HCT116 (cell line): ENCODE results near the gene RBM20. TPM values are rescaled to one million over a fixed set of nuclear protein-coding genes. Genes with fewer than 3 reads are reported as not detected.

ENCODE experiments used
- ATAC-seq: fragments of 200-7000 bp; cut with Tn5 transposase; 2 replicates; pipeline ENCODE4 v1.9.1; 2020; ENCODE audit warnings: mild to moderate bottlenecking, moderate library complexity
- BruUV-seq: library from RNA; stranded (reverse); fragments of 400-500 nt; replicated peaks from 2 replicates; lab custom pipeline; 2021; lab: Mats Ljungman, UMichigan
- CTCF ChIA-PET: fragments of 300-600 bp; sonication (Branson Sonifier 250); formaldehyde crosslinking; loops from one replicate; lab custom pipeline; 2021; ENCODE audit warnings: antibody characterized with exemption; lab: Charles Lee
- POLR2A ChIA-PET: fragments of 300-600, 350-600 bp; sonication (Branson Sonifier 250); formaldehyde crosslinking; loops from one replicate; lab custom pipeline; 2021; ENCODE audit warnings: antibody characterized with exemption; lab: Charles Lee
- RAD21 ChIA-PET, 2 experiments: fragments of 300-600 bp; sonication (Branson Sonifier 250); formaldehyde crosslinking; loops; one replicate each; lab custom pipeline; 2023; ENCODE audit warnings: low total read pairs in 2 of 2; ENCODE audit not compliant: uncharacterized antibody in 2 of 2, unreplicated experiment in 2 of 2, low non-redundant PET in 1 of 2; lab: Charles Lee
- DNase-seq: peaks from one replicate; pipeline ENCODE4 v3.0.0-alpha.2; 2010; ENCODE audit warnings: low read depth, low spot score
- H2AFZ ChIP-seq: fragments of 200-600 bp; shearing (Covaris generic), sonication (generic); 2 replicates; pipeline ENCODE4 v1.6.1; 2017; ENCODE audit warnings: low read depth, mixed run types, mixed read lengths, antibody characterized with exemption, low read length; ENCODE audit not compliant: poor library complexity, severe bottlenecking
- H3K27ac ChIP-seq: 2 replicates; pipeline ENCODE4 v1.5.1; 2012; ENCODE audit warnings: low read depth, low read length
- H3K27me3 ChIP-seq: fragments of 200-600 bp; sonication (generic); 2 replicates; pipeline ENCODE4 v1.6.1; 2016; ENCODE audit warnings: mixed run types, low read length, mixed read lengths; ENCODE audit not compliant: insufficient read depth
- H3K36me3 ChIP-seq, 2 experiments: fragments of 200-500 bp in 1 of 2; fragments of 200-600 bp in 1 of 2; sonication (Bioruptor generic) in 1 of 2; sonication (generic) in 1 of 2; 2 replicates each; pipeline versions ENCODE4 v1.5.1 to v1.6.1; 2014 to 2016; ENCODE audit warnings: low read length in 2 of 2, inconsistent platforms in 1 of 2, mixed read lengths in 1 of 2, mixed run types in 1 of 2; ENCODE audit not compliant: insufficient read depth in 2 of 2, control insufficient read depth in 1 of 2
- H3K4me1 ChIP-seq, 2 experiments: fragments of 200-600 bp in 1 of 2; sonication (generic) in 1 of 2; 2 replicates each; pipeline versions ENCODE4 v1.5.1 to v1.6.1; 2012 to 2017; ENCODE audit warnings: low read length in 2 of 2, inconsistent platforms in 1 of 2, mild to moderate bottlenecking in 1 of 2, mixed read lengths in 1 of 2, mixed run types in 1 of 2, moderate library complexity in 1 of 2; ENCODE audit not compliant: insufficient read depth in 2 of 2, control insufficient read depth in 1 of 2
- H3K4me2 ChIP-seq: fragments of 200-600 bp; sonication (generic); 2 replicates; pipeline ENCODE4 v1.6.1; 2017; ENCODE audit warnings: mixed run types, low read length, mixed read lengths
- H3K4me3 ChIP-seq, 2 experiments: fragments of 200-600 bp in 1 of 2; sonication (generic) in 1 of 2; replicated peaks in 1 of 2; 2 replicates each; pipeline ENCODE4 v1.5.1; 2011 to 2016; ENCODE audit warnings: low read length in 2 of 2, control low read depth in 1 of 2, low read depth in 1 of 2, mild to moderate bottlenecking in 1 of 2, mixed read lengths in 1 of 2, mixed run types in 1 of 2
- H3K79me2 ChIP-seq: fragments of 200-600 bp; sonication (generic); 2 replicates; pipeline ENCODE4 v1.6.1; 2017; ENCODE audit warnings: mild to moderate bottlenecking, mixed run types, low read length, moderate library complexity, mixed read lengths; ENCODE audit not compliant: insufficient read depth
- H3K9ac ChIP-seq: fragments of 200-600 bp; sonication (generic); 2 replicates; pipeline ENCODE4 v1.6.1; 2016; ENCODE audit warnings: low read length, mixed read lengths
- H3K9me2 ChIP-seq: fragments of 200-600 bp; sonication (generic), shearing (Covaris generic); 2 replicates; pipeline ENCODE4 v1.6.1; 2017; ENCODE audit warnings: mixed run types, mild to moderate bottlenecking, moderate library complexity; ENCODE audit not compliant: insufficient read depth
- H3K9me3 ChIP-seq, 2 experiments: fragments of 200-500 bp in 1 of 2; fragments of 200-600 bp in 1 of 2; sonication (Bioruptor generic) in 1 of 2; sonication (generic) in 1 of 2; 2 replicates each; pipeline ENCODE4 v1.6.1; 2014 to 2017; ENCODE audit warnings: low read length in 2 of 2, mixed read lengths in 2 of 2, inconsistent platforms in 1 of 2, low read depth in 1 of 2, mild to moderate bottlenecking in 1 of 2, mixed run types in 1 of 2, moderate library complexity in 1 of 2; ENCODE audit not compliant: control insufficient read depth in 1 of 2, insufficient read depth in 1 of 2
- H4K20me1 ChIP-seq: fragments of 200-600 bp; sonication (generic), shearing (Covaris generic); 2 replicates; pipeline ENCODE4 v1.6.1; 2017; ENCODE audit warnings: mixed run types, mild to moderate bottlenecking, moderate library complexity; ENCODE audit not compliant: insufficient read depth
- ATF3 ChIP-seq: IDR thresholded peaks from 2 replicates; pipeline ENCODE4 v1.6.1; 2012
- EGR1 ChIP-seq: IDR thresholded peaks from 2 replicates; pipeline ENCODE4 v1.6.1; 2012; ENCODE audit warnings: low read depth
- ELF1 ChIP-seq: IDR thresholded peaks from 2 replicates; pipeline ENCODE4 v1.6.1; 2012; ENCODE audit warnings: low read depth, borderline replicate concordance
- EZH2 ChIP-seq: fragments of 200-600 bp; sonication (generic); IDR thresholded peaks from 2 replicates; pipeline ENCODE4 v1.6.1; 2017; ENCODE audit warnings: antibody characterized with exemption, mixed run types
- EZH2phosphoT487 ChIP-seq: fragments of 200-600 bp; IDR thresholded peaks from 2 replicates; pipeline ENCODE4 v1.6.1; 2018; ENCODE audit warnings: antibody characterized with exemption, borderline replicate concordance
- FOSL1 ChIP-seq: IDR thresholded peaks from 2 replicates; pipeline ENCODE4 v1.6.1; 2012; ENCODE audit warnings: low read depth
- RAD21 ChIP-seq: IDR thresholded peaks from 2 replicates; pipeline ENCODE4 v1.6.1; 2012; ENCODE audit warnings: low read depth, mild to moderate bottlenecking
- REST ChIP-seq: IDR thresholded peaks from 2 replicates; pipeline ENCODE4 v1.6.1; 2012; ENCODE audit warnings: low read depth
- SP1 ChIP-seq: IDR thresholded peaks from 2 replicates; pipeline ENCODE4 v1.6.1; 2012; ENCODE audit warnings: low read depth
- SRF ChIP-seq: IDR thresholded peaks from 2 replicates; pipeline ENCODE4 v1.6.1; 2012; ENCODE audit warnings: low read depth
- ZFX ChIP-seq: fragments of 450-650 bp; IDR thresholded peaks from 2 replicates; pipeline ENCODE4 v1.6.1; 2017
- ZNF274 ChIP-seq: fragments of 200-500 bp; sonication (Bioruptor generic); IDR thresholded peaks from 2 replicates; pipeline ENCODE4 v1.6.1; 2014; ENCODE audit warnings: mild to moderate bottlenecking, low read depth, low read length, inconsistent platforms
- intact Hi-C: fragments of 100-400 bp; cut with micrococcal nuclease; formaldehyde crosslinking; loops from 2 replicates; pipeline ENCODE4 v1.10.0; 2022
- total RNA-seq: library from RNA; stranded (reverse); gene quantifications from one replicate; pipeline ENCODE4 v1.2.1, GENCODE V29; 2021; ENCODE audit not compliant: unreplicated experiment
- TF ChIP-seq, protein P1 (sequence below): IDR thresholded peaks from 2 replicates; pipeline ENCODE4 v1.6.1; 2012
- TF ChIP-seq, protein P2 (sequence below), 3 experiments: fragments of 200-600 bp in 1 of 3; sonication (generic) in 1 of 3; IDR thresholded peaks in 2 of 3; conservative IDR thresholded peaks in 1 of 3; 2 replicates each; pipeline ENCODE4 v1.5.1; 2012 to 2017; ENCODE audit warnings: low read depth in 2 of 3, low read length in 2 of 3, antibody characterized with exemption in 1 of 3, borderline replicate concordance in 1 of 3, control low read depth in 1 of 3, mild to moderate bottlenecking in 1 of 3, mixed read lengths in 1 of 3, mixed run types in 1 of 3, moderate library complexity in 1 of 3; ENCODE audit not compliant: insufficient read depth in 1 of 3
- TF ChIP-seq, protein P3 (sequence below): IDR thresholded peaks from 2 replicates; pipeline ENCODE4 v1.6.1; 2011; ENCODE audit warnings: mild to moderate bottlenecking, low read length, moderate library complexity; ENCODE audit not compliant: insufficient replicate concordance; ENCODE audit errors: extremely low read depth

RBM20 gene
- total RNA-seq, 1 experiment from 2014 or later: 2.0 TPM

DNA sequence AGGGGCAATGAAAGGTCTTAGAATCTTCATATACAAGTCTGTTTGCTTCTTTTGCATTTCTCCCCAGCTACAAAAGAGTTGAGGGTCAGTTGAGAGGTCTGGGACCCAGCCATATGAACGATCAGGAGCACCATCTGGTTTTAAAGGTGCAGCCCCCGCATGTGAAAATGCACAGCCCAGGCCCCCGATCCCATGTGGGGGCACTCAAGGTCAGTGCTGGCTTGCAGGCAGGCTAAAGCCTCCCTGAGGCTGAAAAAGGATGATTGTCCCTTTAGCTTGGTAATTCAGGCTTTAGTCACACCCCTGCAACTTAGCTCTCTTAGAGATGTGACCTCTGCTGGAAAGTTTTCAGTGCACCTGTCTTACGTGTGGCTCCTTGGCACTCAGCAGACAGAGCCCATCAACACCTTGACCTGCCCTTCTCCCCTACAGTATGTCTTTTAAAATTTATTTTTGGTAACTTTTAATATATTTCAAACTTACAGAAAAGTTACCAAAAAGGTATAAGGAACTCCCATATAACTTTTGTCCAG lies 147.5 kb downstream of the RBM20 start:
- H3K79me2 ChIP-seq: no peaks in the 10 kb centered on the region
- H3K9ac ChIP-seq: no peak overlapping the region
- no peaks in the 10 kb centered on the region for H3K9me2 ChIP-seq
- no peak for DNase-seq
- CTCF ChIA-PET: no interaction called here
- no peaks in the 10 kb centered on the region for H4K20me1 ChIP-seq
- no peak overlapping the region for H3K4me2 ChIP-seq
- POLR2A ChIA-PET: no interaction called here
- RAD21 ChIA-PET: interaction anchor here in 1 of 2 experiments (1.4 kb wide), 1 partner anchor 45 kb away, joined by 3 read pairs; no protein-coding TSS in a partner anchor
- H3K4me3 ChIP-seq: no peak overlapping the region
- H3K27ac ChIP-seq: no peak overlapping the region
- no peaks in the 10 kb centered on the region for H3K4me1 ChIP-seq
- no peaks in the 10 kb centered on the region for H3K36me3 ChIP-seq
- no TSS peak for BruUV-seq
- intact Hi-C loops: no loop called here
- no peaks in the 10 kb centered on the region for H3K27me3 ChIP-seq
- H2AFZ ChIP-seq: no peak overlapping the region
- TF ChIP-seq EZH2 (no peak), EZH2phosphoT487 (no peak), RAD21 (no peak), REST (no peak), SRF (no peak), ELF1 (no peak), ATF3 (no peak), FOSL1 (no peak), ZFX (no peak), SP1 (no peak), ZNF274 (no peak), EGR1 (no peak)
- TF ChIP-seq, protein P1, sequence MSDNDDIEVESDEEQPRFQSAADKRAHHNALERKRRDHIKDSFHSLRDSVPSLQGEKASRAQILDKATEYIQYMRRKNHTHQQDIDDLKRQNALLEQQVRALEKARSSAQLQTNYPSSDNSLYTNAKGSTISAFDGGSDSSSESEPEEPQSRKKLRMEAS: no peak
- TF ChIP-seq, protein P2, sequence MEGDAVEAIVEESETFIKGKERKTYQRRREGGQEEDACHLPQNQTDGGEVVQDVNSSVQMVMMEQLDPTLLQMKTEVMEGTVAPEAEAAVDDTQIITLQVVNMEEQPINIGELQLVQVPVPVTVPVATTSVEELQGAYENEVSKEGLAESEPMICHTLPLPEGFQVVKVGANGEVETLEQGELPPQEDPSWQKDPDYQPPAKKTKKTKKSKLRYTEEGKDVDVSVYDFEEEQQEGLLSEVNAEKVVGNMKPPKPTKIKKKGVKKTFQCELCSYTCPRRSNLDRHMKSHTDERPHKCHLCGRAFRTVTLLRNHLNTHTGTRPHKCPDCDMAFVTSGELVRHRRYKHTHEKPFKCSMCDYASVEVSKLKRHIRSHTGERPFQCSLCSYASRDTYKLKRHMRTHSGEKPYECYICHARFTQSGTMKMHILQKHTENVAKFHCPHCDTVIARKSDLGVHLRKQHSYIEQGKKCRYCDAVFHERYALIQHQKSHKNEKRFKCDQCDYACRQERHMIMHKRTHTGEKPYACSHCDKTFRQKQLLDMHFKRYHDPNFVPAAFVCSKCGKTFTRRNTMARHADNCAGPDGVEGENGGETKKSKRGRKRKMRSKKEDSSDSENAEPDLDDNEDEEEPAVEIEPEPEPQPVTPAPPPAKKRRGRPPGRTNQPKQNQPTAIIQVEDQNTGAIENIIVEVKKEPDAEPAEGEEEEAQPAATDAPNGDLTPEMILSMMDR (IDR thresholded peaks at IDR 0.05 in 2 of 3, conservative IDR thresholded peaks at IDR 0.05 in 1 of 3; ENCODE audit: borderline replicate concordance in 1 of 3, insufficient read depth in 1 of 3, low read depth in 2 of 3, low read length in 2 of 3): no peak
- TF ChIP-seq, protein P3, sequence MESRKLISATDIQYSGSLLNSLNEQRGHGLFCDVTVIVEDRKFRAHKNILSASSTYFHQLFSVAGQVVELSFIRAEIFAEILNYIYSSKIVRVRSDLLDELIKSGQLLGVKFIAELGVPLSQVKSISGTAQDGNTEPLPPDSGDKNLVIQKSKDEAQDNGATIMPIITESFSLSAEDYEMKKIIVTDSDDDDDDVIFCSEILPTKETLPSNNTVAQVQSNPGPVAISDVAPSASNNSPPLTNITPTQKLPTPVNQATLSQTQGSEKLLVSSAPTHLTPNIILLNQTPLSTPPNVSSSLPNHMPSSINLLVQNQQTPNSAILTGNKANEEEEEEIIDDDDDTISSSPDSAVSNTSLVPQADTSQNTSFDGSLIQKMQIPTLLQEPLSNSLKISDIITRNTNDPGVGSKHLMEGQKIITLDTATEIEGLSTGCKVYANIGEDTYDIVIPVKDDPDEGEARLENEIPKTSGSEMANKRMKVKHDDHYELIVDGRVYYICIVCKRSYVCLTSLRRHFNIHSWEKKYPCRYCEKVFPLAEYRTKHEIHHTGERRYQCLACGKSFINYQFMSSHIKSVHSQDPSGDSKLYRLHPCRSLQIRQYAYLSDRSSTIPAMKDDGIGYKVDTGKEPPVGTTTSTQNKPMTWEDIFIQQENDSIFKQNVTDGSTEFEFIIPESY: no peak
- no peak for ATAC-seq
- no peaks in the 10 kb centered on the region for H3K9me3 ChIP-seq
